Sigmoid colon (tissue), 7 donors: ENCODE results near the gene CSDE1. TPM values are rescaled to one million over a fixed set of nuclear protein-coding genes. Genes with fewer than 3 reads are reported as not detected.
"Not testable (repeated sequence)": the region's sequence is repeated elsewhere in the genome, so short reads cannot be mapped to it uniquely, and the experiment has no call there.

Experiments used
- DNase-seq: peaks from one replicate; pipeline ENCODE4 v3.0.0-alpha.2; 2019
- H3K27ac ChIP-seq, 4 donors: fragments of 200-600 bp; sonication (generic); one replicate each; pipeline ENCODE4 v1.5.1; 2016 to 2019; ENCODE audit warnings: mild to moderate bottlenecking in 1 of 4
- H3K27me3 ChIP-seq, 3 donors: fragments of 200-600 bp; sonication (generic); one replicate each; pipeline ENCODE4 v1.5.1; 2019; ENCODE audit warnings: mild to moderate bottlenecking in 1 of 3
- H3K36me3 ChIP-seq, 4 donors: fragments of 200-600 bp; sonication (generic); one replicate each; pipeline ENCODE4 v1.5.1; 2016 to 2019
- H3K4me1 ChIP-seq, 4 donors: fragments of 200-600 bp; sonication (generic); one replicate each; pipeline ENCODE4 v1.5.1; 2017 to 2019
- H3K4me3 ChIP-seq, 4 donors: fragments of 200-600 bp; sonication (generic); one replicate each; pipeline ENCODE4 v1.5.1; 2017 to 2019; ENCODE audit warnings: mild to moderate bottlenecking in 2 of 4, moderate library complexity in 1 of 4
- H3K9me3 ChIP-seq, 4 donors: fragments of 200-600 bp in 3 of 4; sonication (generic) in 3 of 4; one replicate each; pipeline versions ENCODE4 v1.5.1 to v1.6.1; 2013 to 2019
- EP300 ChIP-seq, 4 donors: sonication (generic); formaldehyde crosslinking; IDR thresholded peaks; one replicate each; pipeline ENCODE4 v1.6.1; 2017; ENCODE audit warnings: antibody characterized with exemption in 4 of 4
- POLR2A ChIP-seq, 2 donors: fragments of 450-650 bp; IDR thresholded peaks; one replicate each; pipeline ENCODE4 v1.6.1; 2016; ENCODE audit warnings: antibody characterized with exemption in 2 of 2, mild to moderate bottlenecking in 2 of 2, moderate library complexity in 2 of 2
- POLR2AphosphoS5 ChIP-seq, 4 donors: sonication (generic); formaldehyde crosslinking; IDR thresholded peaks; one replicate each; pipeline ENCODE4 v1.6.1; 2017; ENCODE audit warnings: antibody characterized with exemption in 4 of 4
- WGBS, 2 donors: extraction: QIAGEN DNeasy Blood & Tissue Kit; methylation state at CpG; one replicate each; pipeline ENCODE4 v1.1.7; 2013; 5-methylcytosine and 5-hydroxymethylcytosine counted together
- intact Hi-C: fragments of 100-400 bp; cut with DNase I; formaldehyde crosslinking; loops from one replicate; pipeline ENCODE4 v1.15.1; 2023
- polyA plus RNA-seq, 3 donors: library from polyadenylated mRNA; stranded (reverse); fragments of 200-250 nt; gene quantifications; one replicate each; pipeline ENCODE4 v1.2.3, GENCODE V29; 2013
- total RNA-seq, 4 donors: library from RNA; depleted of rRNA; stranded (reverse); fragments of >200 nt; gene quantifications; one replicate each; pipeline ENCODE4 v1.1.0, GENCODE V29; 2016
- TF ChIP-seq, protein P1 (sequence below), 4 experiments: fragments of 450-650 bp in 3 of 4; fragments of 200-600 bp in 1 of 4; IDR thresholded peaks; one replicate each; pipeline ENCODE4 v1.5.1; 2016 to 2019; ENCODE audit warnings: antibody characterized with exemption in 4 of 4, mild to moderate bottlenecking in 3 of 4, moderate library complexity in 2 of 4
- donor health status: healthy with polysubstance abuse.
- donor health status: Bipolar disorder and iron deficiency.
- donor health status: healthy.

Gene CSDE1
- total and polyA plus RNA-seq, 7 donors: 167 to 2,762 (median 1,738) TPM

DNA sequence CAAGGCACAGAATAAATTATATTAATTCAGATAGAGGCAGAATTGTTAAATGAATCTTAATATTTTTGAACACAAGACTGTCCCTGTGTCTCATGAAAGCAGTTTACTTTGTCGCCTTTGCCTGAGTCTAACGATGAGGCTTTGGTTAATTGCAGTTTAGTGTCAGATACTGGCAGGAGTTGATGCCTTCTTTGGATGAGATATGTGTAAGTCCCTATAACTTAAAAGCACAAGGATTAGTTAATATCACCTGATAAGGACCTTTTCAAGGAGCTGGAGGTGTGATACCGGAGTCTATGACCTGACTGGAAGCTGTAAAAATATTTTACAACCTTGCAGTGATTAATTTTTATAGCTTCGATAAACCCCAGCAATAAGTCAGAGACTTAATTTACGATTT lies 24.7 kb upstream of the CSDE1 start:
- peaks cover 0 to 18% (median 8%) of the 10 kb centered on the region in 4 donors for H3K4me1 ChIP-seq
- peaks cover 3 to 16% (median 7%) of the 10 kb centered on the region in 4 donors for H3K36me3 ChIP-seq
- H3K9me3 ChIP-seq: no peaks in the 10 kb centered on the region
- H3K27me3 ChIP-seq: no peaks in the 10 kb centered on the region
- 64 to 84% methylated on average over 5 of the region's 5 CpGs for WGBS, 2 donors
- no peak overlapping the region for H3K4me3 ChIP-seq
- intact Hi-C loops: loop anchor here (5.0 kb wide), 1 partner anchor 200 kb away; the partner anchor contains the start of gene BCAS2
- H3K27ac ChIP-seq: no peak overlapping the region
- no peak for DNase-seq
- TF ChIP-seq POLR2AphosphoS5 (IDR thresholded peaks at IDR 0.05): no peak
- TF ChIP-seq EP300 (IDR thresholded peaks at IDR 0.05): no peak
- TF ChIP-seq, protein P1, sequence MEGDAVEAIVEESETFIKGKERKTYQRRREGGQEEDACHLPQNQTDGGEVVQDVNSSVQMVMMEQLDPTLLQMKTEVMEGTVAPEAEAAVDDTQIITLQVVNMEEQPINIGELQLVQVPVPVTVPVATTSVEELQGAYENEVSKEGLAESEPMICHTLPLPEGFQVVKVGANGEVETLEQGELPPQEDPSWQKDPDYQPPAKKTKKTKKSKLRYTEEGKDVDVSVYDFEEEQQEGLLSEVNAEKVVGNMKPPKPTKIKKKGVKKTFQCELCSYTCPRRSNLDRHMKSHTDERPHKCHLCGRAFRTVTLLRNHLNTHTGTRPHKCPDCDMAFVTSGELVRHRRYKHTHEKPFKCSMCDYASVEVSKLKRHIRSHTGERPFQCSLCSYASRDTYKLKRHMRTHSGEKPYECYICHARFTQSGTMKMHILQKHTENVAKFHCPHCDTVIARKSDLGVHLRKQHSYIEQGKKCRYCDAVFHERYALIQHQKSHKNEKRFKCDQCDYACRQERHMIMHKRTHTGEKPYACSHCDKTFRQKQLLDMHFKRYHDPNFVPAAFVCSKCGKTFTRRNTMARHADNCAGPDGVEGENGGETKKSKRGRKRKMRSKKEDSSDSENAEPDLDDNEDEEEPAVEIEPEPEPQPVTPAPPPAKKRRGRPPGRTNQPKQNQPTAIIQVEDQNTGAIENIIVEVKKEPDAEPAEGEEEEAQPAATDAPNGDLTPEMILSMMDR (IDR thresholded peaks at IDR 0.05): no peak
- TF ChIP-seq POLR2A (IDR thresholded peaks at IDR 0.05): no peak

DNA sequence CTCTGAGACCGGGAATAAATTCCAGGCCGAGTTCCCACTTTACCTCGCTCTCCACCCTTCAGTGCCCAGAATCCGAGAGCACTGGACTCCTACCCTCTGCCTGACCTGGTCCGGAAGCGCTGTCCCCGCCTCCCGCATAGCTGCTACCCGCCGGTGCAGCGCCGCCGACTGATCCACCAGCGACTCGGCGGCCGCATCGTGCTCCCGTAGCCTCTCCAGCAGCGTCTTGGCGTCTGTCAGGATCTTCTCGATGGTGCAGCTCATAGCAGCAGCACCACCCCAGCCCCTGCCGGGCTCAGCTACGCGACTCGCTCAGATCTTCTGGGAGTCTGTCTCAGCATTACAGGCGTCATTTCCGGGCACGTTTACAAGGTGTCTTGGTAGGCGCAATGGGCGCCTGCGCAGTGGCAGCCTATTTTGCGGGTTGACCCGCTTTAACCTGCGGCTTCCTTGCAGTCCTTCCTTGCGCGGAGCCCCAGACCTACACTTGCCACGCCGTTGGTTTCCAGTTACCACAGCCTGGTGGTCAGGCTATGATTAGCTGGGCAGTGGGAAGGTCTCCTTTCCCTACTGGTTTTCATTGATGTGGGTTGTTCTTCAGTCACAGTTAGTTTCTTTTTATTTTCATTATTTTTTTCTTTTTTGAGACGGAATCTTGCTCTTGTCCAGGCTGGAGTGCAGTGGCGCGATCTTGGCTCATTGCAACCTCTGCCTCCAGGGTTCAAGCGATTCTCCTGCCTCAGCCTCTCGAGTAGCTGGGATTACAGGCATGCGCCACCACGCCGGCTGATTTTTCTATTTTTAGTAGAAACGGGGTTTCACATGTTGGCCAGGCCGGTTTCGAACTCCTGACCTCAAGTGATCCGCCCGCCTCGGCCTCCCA lies 22.8 kb upstream of the CSDE1 start, which contains the start of gene SIKE1:
Gene SIKE1 (minus strand): TSS at position 342 of the 883 bp plus-strand sequence. CDS start 78 bp downstream, at position 264.
- Histone ChIP-seq H3K27ac (peak within 1 kb of the TSS; percentile 90 to 95 (median 93)), H3K27me3 (no peaks in the 10 kb centered on the region)
- intact Hi-C loops: loop anchor here (5.0 kb wide), 1 partner anchor 198 kb away; the partner anchor contains the start of gene BCAS2

DNA sequence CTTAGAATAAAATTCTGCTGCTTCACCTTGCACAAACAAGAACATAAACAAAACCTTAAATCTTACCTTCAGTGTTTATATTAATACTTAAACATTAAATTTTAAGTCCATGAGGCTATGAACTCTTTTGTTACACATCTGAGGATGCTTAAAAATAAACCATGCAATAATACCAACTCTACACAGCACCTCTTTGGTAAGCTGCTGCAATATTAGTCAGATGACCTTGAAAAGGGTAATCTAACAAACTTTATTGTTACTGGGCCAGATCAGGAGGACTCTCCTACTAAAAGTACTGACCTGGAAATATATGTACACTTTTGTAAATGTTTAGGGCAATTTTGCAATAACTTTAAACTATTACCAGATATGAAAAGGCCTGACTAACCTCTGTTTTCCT lies 21.9 kb upstream of the CSDE1 start:
- Histone ChIP-seq H3K4me1 (peaks cover 0 to 18% (median 8%) of the 10 kb centered on the region in 4 donors), H3K27ac (peak overlapping the region; percentile 90 to 95 (median 93)), H3K9me3 (no peaks in the 10 kb centered on the region), H3K36me3 (peaks cover 7 to 40% (median 9%) of the 10 kb centered on the region in 4 donors), H3K27me3 (no peaks in the 10 kb centered on the region), H3K4me3 (peak overlapping the region; percentile 76 to 86 (median 82))
- DNase-seq: no peak
- TF ChIP-seq POLR2AphosphoS5 (IDR thresholded peaks at IDR 0.05) (no peak), EP300 (IDR thresholded peaks at IDR 0.05) (no peak), POLR2A (IDR thresholded peaks at IDR 0.05) (no peak)
- TF ChIP-seq, protein P1 (IDR thresholded peaks at IDR 0.05): no peak
- intact Hi-C loops: loop anchor here (5.0 kb wide), 1 partner anchor 197 kb away; the partner anchor contains the start of gene BCAS2

More for the DNA sequence above, 22.8 kb upstream of the CSDE1 start, which contains the start of gene SIKE1:
- H3K36me3 ChIP-seq: peaks cover 3 to 32% (median 9%) of the 10 kb centered on the region in 4 donors
- 17% methylated on average over 53 of the region's 53 CpGs for WGBS, 2 donors
- peak; percentile 97 for DNase-seq
- no peaks in the 10 kb centered on the region for H3K9me3 ChIP-seq
- H3K4me3 ChIP-seq: peak within 1 kb of the TSS; percentile 76 to 86 (median 82)
- TF ChIP-seq POLR2A (IDR thresholded peaks at IDR 0.05) (peak; percentile 85 to 88), EP300 (IDR thresholded peaks at IDR 0.05) (no peak), POLR2AphosphoS5 (IDR thresholded peaks at IDR 0.05) (peak; percentile 91 to 96 (median 94))
- TF ChIP-seq, protein P1 (IDR thresholded peaks at IDR 0.05): no peak
- H3K4me1 ChIP-seq: peaks cover 0 to 18% (median 8%) of the 10 kb centered on the region in 4 donors

DNA sequence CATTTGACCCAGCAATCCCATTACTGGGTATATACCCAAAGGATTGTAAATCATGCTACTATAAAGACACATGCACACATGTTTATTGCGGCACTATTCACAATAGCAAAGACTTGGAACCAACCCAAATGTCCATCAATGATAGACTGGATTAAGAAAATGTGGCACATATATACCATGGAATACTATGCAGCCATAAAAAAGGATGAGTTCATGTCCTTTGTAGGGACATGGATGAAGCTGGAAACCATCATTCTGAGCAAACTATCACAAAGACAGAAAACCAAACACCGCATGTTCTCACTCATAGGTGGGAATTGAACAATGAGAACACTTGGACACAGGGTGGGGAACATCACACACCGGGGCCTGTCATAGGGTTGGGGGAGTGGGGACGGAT lies 18.9 kb upstream of the CSDE1 start:
- 96 to 97% methylated on average over 4 of the region's 4 CpGs for WGBS, 2 donors
- H3K27me3 ChIP-seq, H3K4me3 ChIP-seq, DNase-seq, H3K27ac ChIP-seq, intact Hi-C loops, H3K9me3 ChIP-seq: not testable (repeated sequence)
- peaks cover 7 to 70% (median 17%) of the 10 kb centered on the region in 4 donors for H3K36me3 ChIP-seq
- H3K4me1 ChIP-seq: peaks cover 0 to 18% (median 8%) of the 10 kb centered on the region in 4 donors

DNA sequence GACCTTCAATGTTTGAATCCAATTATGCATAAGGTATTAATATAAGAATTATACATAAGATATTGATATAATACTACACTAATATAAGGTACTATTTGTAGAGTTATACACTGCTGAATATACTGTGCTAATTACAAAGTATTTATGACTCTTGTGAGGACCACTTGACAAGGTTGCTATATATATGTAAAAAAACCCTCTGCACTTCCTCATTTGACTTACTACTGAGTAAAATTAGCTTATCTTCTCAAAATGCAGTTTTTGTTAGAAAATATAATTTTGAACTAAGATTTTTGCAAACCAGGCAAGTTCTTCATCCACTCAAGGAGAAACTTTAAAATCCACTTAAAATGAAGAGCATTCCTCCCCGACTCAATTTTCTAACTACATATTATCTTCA lies 14.2 kb upstream of the CSDE1 start:
- H3K36me3 ChIP-seq: peaks cover 0 to 73% (median 12%) of the 10 kb centered on the region in 4 donors
- intact Hi-C loops: no loop called here

More for the DNA sequence above, 14.2 kb upstream of the CSDE1 start:
- Histone ChIP-seq H3K27ac (no peak overlapping the region), H3K4me3 (no peak overlapping the region), H3K9me3 (no peaks in the 10 kb centered on the region), H3K27me3 (no peaks in the 10 kb centered on the region), H3K4me1 (no peaks in the 10 kb centered on the region)
- TF ChIP-seq, protein P1 (IDR thresholded peaks at IDR 0.05): no peak
- no peak for TF ChIP-seq EP300 (IDR thresholded peaks at IDR 0.05)
- TF ChIP-seq POLR2AphosphoS5 (IDR thresholded peaks at IDR 0.05): no peak
- no peak for TF ChIP-seq POLR2A (IDR thresholded peaks at IDR 0.05)
- DNase-seq: no peak
- WGBS, 2 donors: 94% methylated on average over 1 of the region's 1 CpG
